Measurements from ENCODE around the gene FAHD2A. TPM values are rescaled to one million over a fixed set of nuclear protein-coding genes. Genes with fewer than 3 reads are reported as not detected.
"Not testable (repeated sequence)": the region's sequence is repeated elsewhere in the genome, so short reads cannot be mapped to it uniquely, and the experiment has no call there.

The FAHD2A gene
- total and polyA plus RNA-seq, 8 donors, result 23.6 to 42.3 (median 37.3) TPM

DNA sequence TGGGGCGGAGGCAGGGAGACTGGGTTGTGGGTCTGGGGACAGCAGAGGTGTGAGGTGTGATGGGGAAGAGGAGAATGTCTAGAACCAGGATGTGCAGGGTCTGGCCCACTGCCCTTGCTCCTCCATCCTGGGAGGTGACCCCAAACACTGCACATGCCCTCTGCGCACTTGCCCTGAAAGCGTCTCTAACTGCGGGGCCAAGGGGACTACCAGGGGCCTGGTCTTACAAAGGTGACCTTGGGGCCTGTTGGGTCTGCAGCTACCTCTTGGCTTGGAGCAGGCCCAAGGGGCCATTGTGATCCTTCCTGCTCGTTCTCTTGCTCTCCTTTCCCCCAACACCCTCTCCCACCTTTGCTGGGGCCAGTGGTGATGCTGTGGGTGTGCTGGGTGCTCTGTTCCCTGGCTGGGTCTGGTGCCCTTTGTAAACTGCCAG is 48.0 kb upstream of the FAHD2A start:
- TF ChIP-seq, protein P1, sequence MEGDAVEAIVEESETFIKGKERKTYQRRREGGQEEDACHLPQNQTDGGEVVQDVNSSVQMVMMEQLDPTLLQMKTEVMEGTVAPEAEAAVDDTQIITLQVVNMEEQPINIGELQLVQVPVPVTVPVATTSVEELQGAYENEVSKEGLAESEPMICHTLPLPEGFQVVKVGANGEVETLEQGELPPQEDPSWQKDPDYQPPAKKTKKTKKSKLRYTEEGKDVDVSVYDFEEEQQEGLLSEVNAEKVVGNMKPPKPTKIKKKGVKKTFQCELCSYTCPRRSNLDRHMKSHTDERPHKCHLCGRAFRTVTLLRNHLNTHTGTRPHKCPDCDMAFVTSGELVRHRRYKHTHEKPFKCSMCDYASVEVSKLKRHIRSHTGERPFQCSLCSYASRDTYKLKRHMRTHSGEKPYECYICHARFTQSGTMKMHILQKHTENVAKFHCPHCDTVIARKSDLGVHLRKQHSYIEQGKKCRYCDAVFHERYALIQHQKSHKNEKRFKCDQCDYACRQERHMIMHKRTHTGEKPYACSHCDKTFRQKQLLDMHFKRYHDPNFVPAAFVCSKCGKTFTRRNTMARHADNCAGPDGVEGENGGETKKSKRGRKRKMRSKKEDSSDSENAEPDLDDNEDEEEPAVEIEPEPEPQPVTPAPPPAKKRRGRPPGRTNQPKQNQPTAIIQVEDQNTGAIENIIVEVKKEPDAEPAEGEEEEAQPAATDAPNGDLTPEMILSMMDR (IDR thresholded peaks at IDR 0.05), result no peak
- H3K27me3 ChIP-seq, result peaks cover 0 to 8% of the 10 kb centered on the region in 2 donors
- DNase-seq (peak in 2 of 4 donors; percentile 20 to 54), ATAC-seq (no peak)
- H3K4me1 ChIP-seq, result no peaks in the 10 kb centered on the region
- H3K9me3 ChIP-seq, result no peaks in the 10 kb centered on the region
- intact Hi-C loops (cut with DNase I), result no loop called here
- no peaks in the 10 kb centered on the region for H3K36me3 ChIP-seq
- H3K4me3 ChIP-seq, result no peak overlapping the region
- no peak overlapping the region for H3K27ac ChIP-seq

DNA sequence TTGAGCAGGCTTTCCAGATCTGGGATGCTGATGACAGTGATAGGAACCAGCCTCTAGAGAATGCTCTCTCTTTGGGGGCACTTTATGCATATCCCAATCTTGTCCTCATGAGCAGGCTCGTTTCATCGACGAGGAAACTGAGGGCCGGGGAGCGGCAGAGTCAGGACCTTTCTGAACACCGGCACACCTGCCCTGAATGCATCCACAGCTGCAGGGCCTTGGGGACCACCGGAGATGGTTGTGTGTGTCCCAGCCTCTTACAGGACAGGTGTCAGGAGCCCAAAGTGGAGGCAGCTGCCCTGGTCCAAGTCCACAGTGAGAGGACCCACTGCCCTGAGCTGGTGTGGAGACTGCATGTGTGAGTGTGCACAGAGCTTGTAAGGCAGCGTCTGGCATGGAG is 47.6 kb upstream of the FAHD2A start:
- peak in 2 of 4 donors; percentile 23 to 41 for DNase-seq
- ATAC-seq, result no peak
- Histone ChIP-seq H3K36me3 (no peaks in the 10 kb centered on the region), H3K9me3 (no peaks in the 10 kb centered on the region), H3K27me3 (peaks cover 0 to 4% of the 10 kb centered on the region in 2 donors), H3K4me3 (no peak overlapping the region), H3K27ac (no peak overlapping the region), H3K4me1 (no peaks in the 10 kb centered on the region)
- intact Hi-C loops (cut with DNase I), result no loop called here
- TF ChIP-seq, protein P1 (IDR thresholded peaks at IDR 0.05), result no peak

DNA sequence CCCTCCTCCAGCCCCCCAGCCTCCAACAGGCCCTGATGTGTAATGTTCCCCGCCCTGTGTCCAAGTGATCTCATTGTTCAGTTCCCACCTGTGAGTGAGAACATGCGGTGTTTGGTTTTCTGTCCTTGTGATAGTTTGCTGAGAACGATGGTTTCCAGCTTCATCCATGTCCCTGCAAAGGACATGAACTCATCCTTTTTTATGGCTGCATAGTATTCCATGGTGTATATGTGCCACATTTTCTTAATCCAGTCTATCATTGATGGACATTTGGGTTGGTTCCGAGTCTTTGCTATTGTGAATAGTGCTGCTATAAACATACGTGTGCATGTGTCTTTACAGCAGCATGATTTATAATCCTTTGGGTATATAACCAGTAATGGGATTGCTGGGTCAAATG is 47.0 kb upstream of the FAHD2A start:
- ATAC-seq; H3K9me3 ChIP-seq; intact Hi-C loops (cut with DNase I); H3K27ac ChIP-seq; H3K4me3 ChIP-seq; H3K4me1 ChIP-seq; H3K27me3 ChIP-seq; H3K36me3 ChIP-seq: not testable (repeated sequence)
- peak in 1 of 4 donors; percentile 3 for DNase-seq

DNA sequence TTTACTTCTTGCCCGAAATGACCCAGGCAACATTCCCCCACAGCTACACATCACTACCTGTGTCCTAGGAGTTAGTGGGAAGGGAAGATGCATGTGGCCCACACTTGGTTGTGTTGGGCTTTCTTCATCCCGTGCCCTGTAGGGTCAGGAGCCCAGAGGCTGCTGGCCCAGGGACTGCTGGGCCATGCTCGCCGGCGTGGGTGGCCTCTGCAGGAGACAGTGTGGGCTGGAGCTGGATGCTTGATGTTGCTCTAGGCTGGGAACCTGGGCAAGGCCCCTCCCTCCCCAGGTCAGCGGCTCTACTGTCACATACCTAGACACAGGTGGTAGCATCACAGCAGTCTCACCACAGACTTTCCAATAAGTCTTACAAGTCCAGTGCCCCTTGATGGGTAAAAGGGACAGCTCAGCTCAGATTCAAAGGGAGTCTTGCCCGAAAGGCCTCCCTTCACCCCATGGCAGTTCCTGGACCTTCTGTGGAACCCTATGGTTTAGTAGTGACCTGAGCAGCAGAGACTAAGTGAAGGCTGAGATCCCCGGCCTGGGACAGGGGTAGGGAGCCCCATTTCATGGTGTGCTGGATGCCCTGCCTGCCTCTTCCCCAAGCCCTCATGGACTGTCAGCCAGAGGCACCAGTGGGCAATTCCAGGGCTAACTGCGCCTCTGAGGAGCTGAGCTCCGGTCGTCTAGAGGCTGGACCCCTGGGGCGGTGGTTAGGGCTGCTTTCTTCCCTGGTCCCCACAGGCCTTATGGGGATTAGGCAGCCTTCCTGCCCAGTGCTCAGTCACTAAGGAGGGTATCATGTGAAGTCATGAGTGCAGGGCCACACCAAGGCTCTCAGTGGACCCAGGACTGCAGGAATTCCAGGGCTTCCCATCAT is 45.4 kb upstream of the FAHD2A start:
- peaks cover 0 to 4% of the 10 kb centered on the region in 2 donors for H3K27me3 ChIP-seq
- H3K36me3 ChIP-seq, result no peaks in the 10 kb centered on the region
- TF ChIP-seq, protein P1 (IDR thresholded peaks at IDR 0.05), result no peak
- intact Hi-C loops (cut with DNase I), result no loop called here
- ATAC-seq (no peak), DNase-seq (peak in 2 of 4 donors; percentile 23 to 42)
- no peak overlapping the region for H3K4me3 ChIP-seq
- H3K27ac ChIP-seq, result no peak overlapping the region
- H3K9me3 ChIP-seq, result no peaks in the 10 kb centered on the region
- no peaks in the 10 kb centered on the region for H3K4me1 ChIP-seq

DNA sequence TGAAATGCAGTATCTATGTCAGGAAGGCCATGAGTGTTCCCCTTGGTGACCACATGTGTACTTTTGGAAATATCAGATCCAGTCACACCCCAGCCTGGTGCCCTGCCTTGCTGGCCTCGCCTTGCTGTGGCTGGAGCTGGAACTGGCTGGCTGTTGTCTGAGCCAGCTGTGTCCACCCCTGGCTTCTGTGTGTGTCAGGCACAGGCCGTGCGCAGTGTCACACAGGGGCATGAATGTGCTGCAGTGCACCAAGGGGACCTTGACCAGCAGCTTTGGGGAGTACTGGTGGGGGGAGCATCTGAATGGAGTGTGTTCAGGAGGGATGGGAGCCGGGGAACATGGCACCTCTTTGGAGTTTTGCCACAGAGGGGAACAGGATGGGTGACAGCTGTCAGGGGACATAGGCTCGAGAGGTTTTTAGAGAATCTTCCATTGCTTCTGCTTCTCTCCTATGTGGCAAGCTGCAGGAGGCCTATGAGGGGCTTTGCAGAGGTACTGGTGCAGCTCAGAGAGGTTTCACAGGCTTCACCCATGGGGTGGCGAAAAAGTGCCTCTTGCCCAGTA is 44.7 kb upstream of the FAHD2A start:
- no peaks in the 10 kb centered on the region for H3K36me3 ChIP-seq
- H3K27me3 ChIP-seq, result peaks cover 0 to 4% of the 10 kb centered on the region in 2 donors
- no peak for ATAC-seq
- no peak overlapping the region for H3K4me3 ChIP-seq
- H3K9me3 ChIP-seq, result no peaks in the 10 kb centered on the region
- no peak overlapping the region for H3K27ac ChIP-seq
- no peaks in the 10 kb centered on the region for H3K4me1 ChIP-seq
- intact Hi-C loops (cut with DNase I), result no loop called here
- TF ChIP-seq, protein P1 (IDR thresholded peaks at IDR 0.05), result no peak
- peak in 2 of 4 donors; percentile 22 to 47 for DNase-seq
